GM12865 (cell line): ENCODE measurements around the gene RGR.

Experiments used
- DNase-seq: peaks from one replicate; pipeline ENCODE4 v3.0.0; 2010; ENCODE audit warnings: low read depth
- H3K4me3 ChIP-seq: 2 replicates; pipeline ENCODE4 v1.5.1; 2011; ENCODE audit warnings: mild to moderate bottlenecking, low read depth, low read length, control low read depth
- CTCF ChIP-seq: IDR thresholded peaks from 2 replicates; pipeline ENCODE4 v1.5.1; 2011; ENCODE audit warnings: low read length, control low read depth, low read depth, inconsistent platforms; ENCODE audit not compliant: insufficient read depth; ENCODE audit errors: missing control alignments

RGR gene

GRCh38 chr10:84288151-84288550, 43.3 kb downstream of the RGR start:
- DNase-seq = no peak
- TF ChIP-seq CTCF = no peak
- no peak overlapping the region for H3K4me3 ChIP-seq

- no peak overlapping the region for H3K4me3 ChIP-seq
- no peak for DNase-seq
- no peak for TF ChIP-seq CTCF
Measured at GRCh38 chr10:84289521-84290200, 44.8 kb downstream of the RGR start.

GRCh38 chr10:84290235-84290634, 45.4 kb downstream of the RGR start:
- no peak for DNase-seq
- no peak for TF ChIP-seq CTCF
- H3K4me3 ChIP-seq = no peak overlapping the region

GRCh38 chr10:84291384-84291783, 46.5 kb downstream of the RGR start:
- TF ChIP-seq CTCF = no peak
- DNase-seq = peak; percentile 18
- no peak overlapping the region for H3K4me3 ChIP-seq

- no peak for TF ChIP-seq CTCF
- H3K4me3 ChIP-seq = no peak overlapping the region
- peak; percentile 53 for DNase-seq
Measured at GRCh38 chr10:84292502-84292901, 47.6 kb downstream of the RGR start.

GRCh38 chr10:84293171-84293570, 48.3 kb downstream of the RGR start:
- no peak for TF ChIP-seq CTCF
- no peak overlapping the region for H3K4me3 ChIP-seq
- no peak for DNase-seq

GRCh38 chr10:84293574-84294016, 48.7 kb downstream of the RGR start:
- DNase-seq = no peak
- no peak for TF ChIP-seq CTCF
- H3K4me3 ChIP-seq = no peak overlapping the region
